Fibroblast of villous mesenchyme (primary cell): ENCODE data around the gene HYOU1. TPM values are rescaled to one million over a fixed set of nuclear protein-coding genes. Genes with fewer than 3 reads are reported as not detected.

Experiments used
- DNase-seq: peaks from one replicate; pipeline ENCODE4 v3.0.0-alpha.2; 2010; ENCODE audit warnings: low read depth
- H3K4me3 ChIP-seq: 2 replicates; pipeline ENCODE4 v1.5.1; 2011; ENCODE audit warnings: low read depth, mild to moderate bottlenecking, low read length
- CTCF ChIP-seq: IDR thresholded peaks from 2 replicates; pipeline ENCODE4 v1.5.1; 2012; ENCODE audit warnings: low read depth, mild to moderate bottlenecking, low read length; ENCODE audit not compliant: insufficient read depth
- total RNA-seq: library from RNA; depleted of rRNA; stranded (reverse); fragments of >200 nt; gene quantifications from 2 replicates; pipeline ENCODE4 v1.2.3, GENCODE V29; 2012

HYOU1 gene
- total RNA-seq, 1 donor: 174 TPM

GRCh38 chr11:119052163-119052814, 4.7 kb downstream of the HYOU1 start:
- H3K4me3 ChIP-seq: no peak overlapping the region
- no peak for DNase-seq
- TF ChIP-seq CTCF: no peak

GRCh38 chr11:119051440-119052162, 5.4 kb downstream of the HYOU1 start:
- TF ChIP-seq CTCF: no peak
- H3K4me3 ChIP-seq: no peak overlapping the region
- DNase-seq: no peak

- no peak for TF ChIP-seq CTCF
- H3K4me3 ChIP-seq: no peak overlapping the region
- DNase-seq: no peak
Observed at GRCh38 chr11:119049081-119049480, 7.9 kb downstream of the HYOU1 start.

- no peak for DNase-seq
- H3K4me3 ChIP-seq: no peak overlapping the region
Observed at GRCh38 chr11:119048644-119049043, 8.4 kb downstream of the HYOU1 start.

GRCh38 chr11:119047205-119047604, 9.8 kb downstream of the HYOU1 start:
- H3K4me3 ChIP-seq: no peak overlapping the region
- DNase-seq: no peak
- TF ChIP-seq CTCF: no peak

More at GRCh38 chr11:119048644-119049043, 8.4 kb downstream of the HYOU1 start:
- TF ChIP-seq CTCF: no peak

- no peak overlapping the region for H3K4me3 ChIP-seq
- no peak for TF ChIP-seq CTCF
- no peak for DNase-seq
Observed at GRCh38 chr11:119046489-119046888, 10.5 kb downstream of the HYOU1 start.

GRCh38 chr11:119044708-119045107, 12.3 kb downstream of the HYOU1 start:
- no peak for DNase-seq
- TF ChIP-seq CTCF: peak; percentile 20
- H3K4me3 ChIP-seq: no peak overlapping the region
